Esophagus muscularis mucosa (tissue), 3 donors: ENCODE measurements around the gene SLC35G1.

ENCODE experiments used
- POLR2A ChIP-seq: fragments of 450-650 bp; IDR thresholded peaks from one replicate; pipeline ENCODE4 v1.6.1; 2017; ENCODE audit warnings: antibody characterized with exemption, moderate library complexity, mild to moderate bottlenecking, low read depth
- POLR2AphosphoS5 ChIP-seq, 2 donors: sonication (generic); formaldehyde crosslinking; IDR thresholded peaks; one replicate each; pipeline ENCODE4 v1.6.1; 2017; ENCODE audit warnings: antibody characterized with exemption in 2 of 2
- TF ChIP-seq, protein P1 (sequence below), 3 experiments: fragments of 200-600 bp in 2 of 3; fragments of 450-650 bp in 1 of 3; sonication (generic) in 2 of 3; IDR thresholded peaks; one replicate each; pipeline ENCODE4 v1.5.1; 2017 to 2019; ENCODE audit warnings: antibody characterized with exemption in 3 of 3, mild to moderate bottlenecking in 2 of 3, moderate library complexity in 1 of 3

DNA sequence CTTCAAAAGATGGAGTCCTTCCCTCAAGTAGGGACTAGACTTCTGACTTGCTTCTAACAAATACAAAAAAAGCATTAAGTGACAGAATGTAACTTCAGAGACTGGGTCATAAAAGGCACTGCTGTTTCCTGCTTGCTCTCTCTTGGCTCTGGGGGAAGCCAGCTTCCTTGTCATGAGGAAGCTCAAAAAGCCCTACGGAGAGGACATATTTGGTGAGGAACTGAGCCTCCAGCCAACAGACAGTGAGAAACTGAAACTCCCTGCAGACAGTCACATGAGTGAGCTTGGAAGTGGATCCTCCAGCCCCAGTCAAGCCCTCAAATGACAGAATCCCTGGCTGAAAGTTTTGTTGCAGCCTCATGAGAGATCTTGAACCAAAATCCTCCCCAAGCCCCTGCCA lies 26.3 kb upstream of the SLC35G1 start:
- TF ChIP-seq, protein P1, sequence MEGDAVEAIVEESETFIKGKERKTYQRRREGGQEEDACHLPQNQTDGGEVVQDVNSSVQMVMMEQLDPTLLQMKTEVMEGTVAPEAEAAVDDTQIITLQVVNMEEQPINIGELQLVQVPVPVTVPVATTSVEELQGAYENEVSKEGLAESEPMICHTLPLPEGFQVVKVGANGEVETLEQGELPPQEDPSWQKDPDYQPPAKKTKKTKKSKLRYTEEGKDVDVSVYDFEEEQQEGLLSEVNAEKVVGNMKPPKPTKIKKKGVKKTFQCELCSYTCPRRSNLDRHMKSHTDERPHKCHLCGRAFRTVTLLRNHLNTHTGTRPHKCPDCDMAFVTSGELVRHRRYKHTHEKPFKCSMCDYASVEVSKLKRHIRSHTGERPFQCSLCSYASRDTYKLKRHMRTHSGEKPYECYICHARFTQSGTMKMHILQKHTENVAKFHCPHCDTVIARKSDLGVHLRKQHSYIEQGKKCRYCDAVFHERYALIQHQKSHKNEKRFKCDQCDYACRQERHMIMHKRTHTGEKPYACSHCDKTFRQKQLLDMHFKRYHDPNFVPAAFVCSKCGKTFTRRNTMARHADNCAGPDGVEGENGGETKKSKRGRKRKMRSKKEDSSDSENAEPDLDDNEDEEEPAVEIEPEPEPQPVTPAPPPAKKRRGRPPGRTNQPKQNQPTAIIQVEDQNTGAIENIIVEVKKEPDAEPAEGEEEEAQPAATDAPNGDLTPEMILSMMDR (IDR thresholded peaks at IDR 0.05): no peak
- TF ChIP-seq POLR2AphosphoS5 (IDR thresholded peaks at IDR 0.05): no peak
- TF ChIP-seq POLR2A: no peak
